ENCODE measurements around the gene KLF13. TPM values are rescaled to one million over a fixed set of nuclear protein-coding genes. Genes with fewer than 3 reads are reported as not detected.

Gene KLF13
- total and polyA plus RNA-seq, 10 of the 15 experiments (the other 5 are each of a cell fraction or from before 2014, with no cell fraction given), result 20.3 to 109 (median 51.4) TPM

DNA sequence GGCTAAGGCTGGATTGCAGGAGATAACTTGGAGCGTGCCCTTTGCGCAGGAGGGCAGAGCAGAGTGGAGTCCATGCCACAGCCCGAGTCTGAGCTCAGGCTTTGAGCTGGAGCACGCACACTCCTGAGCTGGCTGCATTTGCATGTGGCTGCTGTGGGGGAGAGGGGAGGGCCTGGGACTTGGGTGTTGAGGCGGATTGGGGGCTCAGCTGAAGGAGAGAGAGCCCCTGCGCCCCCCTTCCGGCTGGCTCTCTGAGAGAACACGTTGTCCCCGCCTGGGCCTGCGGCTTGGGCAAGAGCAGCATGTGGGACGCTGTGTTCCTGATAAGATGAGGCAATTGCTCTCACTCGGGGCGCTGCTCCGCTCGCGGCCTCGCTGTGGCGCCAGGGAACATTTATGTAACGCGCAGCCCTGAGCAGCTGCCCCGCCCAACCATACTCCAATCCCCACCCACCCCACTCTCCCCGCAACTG, 39.1 kb downstream of the KLF13 start:
- ChIA-PET CTCF (interaction anchor here (0.7 to 6.4 kb wide), 23 partner anchors 8 to 159 kb away, joined by 3 to 83 read pairs (median 3); no protein-coding TSS in a partner anchor), POLR2A (interaction anchor here (0.5 to 1.7 kb wide), 10 partner anchors 8 to 109 kb away, joined by 3 to 6 read pairs (median 3); no protein-coding TSS in a partner anchor), RAD21 (ENCODE audit: unreplicated experiment) (interaction anchor here (0.7 to 4.0 kb wide), 23 partner anchors 9 to 165 kb away, joined by 3 to 41 read pairs (median 5); partner anchors contain the start of gene KLF13), SMC1A (ENCODE audit: uncharacterized antibody, unreplicated experiment) (interaction anchor here (0.8 to 4.7 kb wide), 20 partner anchors 8 to 165 kb away, joined by 3 to 45 read pairs (median 4); no protein-coding TSS in a partner anchor)
- peaks cover 4% of the 10 kb centered on the region; the same call in 1 of the 2 replicates for H4K20me1 ChIP-seq (ENCODE audit: control insufficient read depth, insufficient read depth)
- in situ Hi-C loops (cut with MboI), result no loop called here
- ATAC-seq (peak; percentile 81), FAIRE-seq (peak; percentile 87), DNase-seq (ENCODE audit: low read depth, low spot score) (no peak)
- peaks cover 91% of the 10 kb centered on the region for H3K79me2 ChIP-seq (ENCODE audit: control insufficient read depth, insufficient read depth, low read length)
- no TSS peak for BruUV-seq (replicated peaks)
- H3K27me3 ChIP-seq (replicated peaks in 1 of 2; ENCODE audit: control insufficient read depth in 2 of 2, insufficient read depth in 2 of 2, low read length in 1 of 2), result no peaks in the 10 kb centered on the region
- H2AFZ ChIP-seq (ENCODE audit: control insufficient read depth, low read depth, low read length), result no peak overlapping the region
- peak overlapping the region; percentile 41 for H3K27ac ChIP-seq (ENCODE audit: control insufficient read depth, insufficient read depth)
- peak overlapping the region; percentile 82 for H3K4me2 ChIP-seq (ENCODE audit: control insufficient read depth, insufficient read depth)
- WGBS (ENCODE audit: insufficient coverage, insufficient replicate concordance, low lambda C conversion rate, missing lambda C conversion rate), result 5% methylated on average over 22 of the region's 22 CpGs
- H3K9me3 ChIP-seq (replicated peaks; ENCODE audit: control insufficient read depth, insufficient read depth, low read length), result no peaks in the 10 kb centered on the region; the same call in 2 of the 3 replicates
- peaks cover 75% of the 10 kb centered on the region for H3K4me1 ChIP-seq (ENCODE audit: control insufficient read depth, insufficient read depth, low read length)
- intact Hi-C loops (cut with micrococcal nuclease; ENCODE audit: unreplicated experiment), result loop anchor here (1.0 to 5.0 kb wide), 4 partner anchors 37 to 148 kb away; no protein-coding TSS in a partner anchor
- peak overlapping the region; percentile 42; the same call in 1 of the 2 replicates for H3K9ac ChIP-seq (ENCODE audit: control insufficient read depth, insufficient read depth, low read length)
- peak overlapping the region; percentile 20; the same call in 1 of the 2 replicates for H3K4me3 ChIP-seq
- H3K36me3 ChIP-seq (ENCODE audit: control insufficient read depth in 2 of 2, insufficient read depth in 2 of 2, low read length in 1 of 2), result peaks cover 6 to 14% of the 10 kb centered on the region in 2 experiments; a peak in 3 of 4 replicates
- TF ChIP-seq, protein P1, sequence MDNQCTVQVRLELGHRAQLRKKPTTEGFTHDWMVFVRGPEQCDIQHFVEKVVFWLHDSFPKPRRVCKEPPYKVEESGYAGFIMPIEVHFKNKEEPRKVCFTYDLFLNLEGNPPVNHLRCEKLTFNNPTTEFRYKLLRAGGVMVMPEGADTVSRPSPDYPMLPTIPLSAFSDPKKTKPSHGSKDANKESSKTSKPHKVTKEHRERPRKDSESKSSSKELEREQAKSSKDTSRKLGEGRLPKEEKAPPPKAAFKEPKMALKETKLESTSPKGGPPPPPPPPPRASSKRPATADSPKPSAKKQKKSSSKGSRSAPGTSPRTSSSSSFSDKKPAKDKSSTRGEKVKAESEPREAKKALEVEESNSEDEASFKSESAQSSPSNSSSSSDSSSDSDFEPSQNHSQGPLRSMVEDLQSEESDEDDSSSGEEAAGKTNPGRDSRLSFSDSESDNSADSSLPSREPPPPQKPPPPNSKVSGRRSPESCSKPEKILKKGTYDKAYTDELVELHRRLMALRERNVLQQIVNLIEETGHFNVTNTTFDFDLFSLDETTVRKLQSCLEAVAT (IDR thresholded peaks at IDR 0.05), result 0 out of 2 replicates have a peak, but pooled peaks have one; percentile 21
- TF ChIP-seq RUNX3 (IDR thresholded peaks at IDR 0.05; ENCODE audit: low read length) (peak; percentile 31; the same call in 1 of the 2 replicates), BHLHE40 (IDR thresholded peaks at IDR 0.05; ENCODE audit: borderline replicate concordance in 1 of 2, low read depth in 2 of 2, low read length in 1 of 2) (peak in 1 of 2 experiments; percentile 39; a peak in 1 of 4 replicates), YY1 (IDR thresholded peaks at IDR 0.05; ENCODE audit: low read depth, low read length) (no peak), MYC (IDR thresholded peaks at IDR 0.05; ENCODE audit: insufficient read depth, insufficient read length, insufficient replicate concordance, low read length, severe bottlenecking) (no peak), CBFB (IDR thresholded peaks at IDR 0.05; ENCODE audit: low read depth) (0 out of 2 replicates have a peak, but pooled peaks have one; percentile 22), EED (IDR thresholded peaks at IDR 0.05; ENCODE audit: low read depth) (0 out of 2 replicates have a peak, but pooled peaks have one; percentile 32), HDGF (IDR thresholded peaks at IDR 0.05) (peak; percentile 49), POU2F2 (IDR thresholded peaks at IDR 0.05; ENCODE audit: borderline replicate concordance, low read depth, low read length) (peak; percentile 93; the same call in 1 of the 3 replicates), SMC3 (IDR thresholded peaks at IDR 0.05; ENCODE audit: borderline replicate concordance, low read length) (0 out of 2 replicates have a peak, but pooled peaks have one; percentile 39), ATF7 (IDR thresholded peaks at IDR 0.05; ENCODE audit: low read depth) (peak; percentile 58), RAD21 (IDR thresholded peaks at IDR 0.05; ENCODE audit: insufficient read depth, low read depth, low read length) (0 out of 2 replicates have a peak, but pooled peaks have one; percentile 38), ZBED1 (IDR thresholded peaks at IDR 0.05; ENCODE audit: borderline replicate concordance) (no peak)
- TF ChIP-seq, protein P2, sequence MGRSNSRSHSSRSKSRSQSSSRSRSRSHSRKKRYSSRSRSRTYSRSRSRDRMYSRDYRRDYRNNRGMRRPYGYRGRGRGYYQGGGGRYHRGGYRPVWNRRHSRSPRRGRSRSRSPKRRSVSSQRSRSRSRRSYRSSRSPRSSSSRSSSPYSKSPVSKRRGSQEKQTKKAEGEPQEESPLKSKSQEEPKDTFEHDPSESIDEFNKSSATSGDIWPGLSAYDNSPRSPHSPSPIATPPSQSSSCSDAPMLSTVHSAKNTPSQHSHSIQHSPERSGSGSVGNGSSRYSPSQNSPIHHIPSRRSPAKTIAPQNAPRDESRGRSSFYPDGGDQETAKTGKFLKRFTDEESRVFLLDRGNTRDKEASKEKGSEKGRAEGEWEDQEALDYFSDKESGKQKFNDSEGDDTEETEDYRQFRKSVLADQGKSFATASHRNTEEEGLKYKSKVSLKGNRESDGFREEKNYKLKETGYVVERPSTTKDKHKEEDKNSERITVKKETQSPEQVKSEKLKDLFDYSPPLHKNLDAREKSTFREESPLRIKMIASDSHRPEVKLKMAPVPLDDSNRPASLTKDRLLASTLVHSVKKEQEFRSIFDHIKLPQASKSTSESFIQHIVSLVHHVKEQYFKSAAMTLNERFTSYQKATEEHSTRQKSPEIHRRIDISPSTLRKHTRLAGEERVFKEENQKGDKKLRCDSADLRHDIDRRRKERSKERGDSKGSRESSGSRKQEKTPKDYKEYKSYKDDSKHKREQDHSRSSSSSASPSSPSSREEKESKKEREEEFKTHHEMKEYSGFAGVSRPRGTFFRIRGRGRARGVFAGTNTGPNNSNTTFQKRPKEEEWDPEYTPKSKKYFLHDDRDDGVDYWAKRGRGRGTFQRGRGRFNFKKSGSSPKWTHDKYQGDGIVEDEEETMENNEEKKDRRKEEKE (IDR thresholded peaks at IDR 0.05), result no peak
- TF ChIP-seq, protein P3, sequence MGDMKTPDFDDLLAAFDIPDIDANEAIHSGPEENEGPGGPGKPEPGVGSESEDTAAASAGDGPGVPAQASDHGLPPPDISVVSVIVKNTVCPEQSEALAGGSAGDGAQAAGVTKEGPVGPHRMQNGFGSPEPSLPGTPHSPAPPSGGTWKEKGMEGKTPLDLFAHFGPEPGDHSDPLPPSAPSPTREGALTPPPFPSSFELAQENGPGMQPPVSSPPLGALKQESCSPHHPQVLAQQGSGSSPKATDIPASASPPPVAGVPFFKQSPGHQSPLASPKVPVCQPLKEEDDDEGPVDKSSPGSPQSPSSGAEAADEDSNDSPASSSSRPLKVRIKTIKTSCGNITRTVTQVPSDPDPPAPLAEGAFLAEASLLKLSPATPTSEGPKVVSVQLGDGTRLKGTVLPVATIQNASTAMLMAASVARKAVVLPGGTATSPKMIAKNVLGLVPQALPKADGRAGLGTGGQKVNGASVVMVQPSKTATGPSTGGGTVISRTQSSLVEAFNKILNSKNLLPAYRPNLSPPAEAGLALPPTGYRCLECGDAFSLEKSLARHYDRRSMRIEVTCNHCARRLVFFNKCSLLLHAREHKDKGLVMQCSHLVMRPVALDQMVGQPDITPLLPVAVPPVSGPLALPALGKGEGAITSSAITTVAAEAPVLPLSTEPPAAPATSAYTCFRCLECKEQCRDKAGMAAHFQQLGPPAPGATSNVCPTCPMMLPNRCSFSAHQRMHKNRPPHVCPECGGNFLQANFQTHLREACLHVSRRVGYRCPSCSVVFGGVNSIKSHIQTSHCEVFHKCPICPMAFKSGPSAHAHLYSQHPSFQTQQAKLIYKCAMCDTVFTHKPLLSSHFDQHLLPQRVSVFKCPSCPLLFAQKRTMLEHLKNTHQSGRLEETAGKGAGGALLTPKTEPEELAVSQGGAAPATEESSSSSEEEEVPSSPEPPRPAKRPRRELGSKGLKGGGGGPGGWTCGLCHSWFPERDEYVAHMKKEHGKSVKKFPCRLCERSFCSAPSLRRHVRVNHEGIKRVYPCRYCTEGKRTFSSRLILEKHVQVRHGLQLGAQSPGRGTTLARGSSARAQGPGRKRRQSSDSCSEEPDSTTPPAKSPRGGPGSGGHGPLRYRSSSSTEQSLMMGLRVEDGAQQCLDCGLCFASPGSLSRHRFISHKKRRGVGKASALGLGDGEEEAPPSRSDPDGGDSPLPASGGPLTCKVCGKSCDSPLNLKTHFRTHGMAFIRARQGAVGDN (IDR thresholded peaks at IDR 0.05), result peak; percentile 71
